D721Med (cell line): ENCODE measurements around the gene PTGIS.

ENCODE experiments used
- DNase-seq: peaks from one replicate; pipeline ENCODE4 v3.0.0; 2011; ENCODE audit warnings: low spot score; ENCODE audit not compliant: insufficient read length
- FAIRE-seq: peaks from 2 replicates; lab custom pipeline; 2011; peaks lifted over from hg19 to GRCh38; lab: Jason Lieb, UNC
- TF ChIP-seq, protein P1 (sequence below): IDR thresholded peaks from 2 replicates; pipeline ENCODE4 v1.5.1; 2012; ENCODE audit warnings: mild to moderate bottlenecking, control low read depth; ENCODE audit not compliant: insufficient read depth; ENCODE audit errors: missing control alignments

Gene PTGIS

DNA sequence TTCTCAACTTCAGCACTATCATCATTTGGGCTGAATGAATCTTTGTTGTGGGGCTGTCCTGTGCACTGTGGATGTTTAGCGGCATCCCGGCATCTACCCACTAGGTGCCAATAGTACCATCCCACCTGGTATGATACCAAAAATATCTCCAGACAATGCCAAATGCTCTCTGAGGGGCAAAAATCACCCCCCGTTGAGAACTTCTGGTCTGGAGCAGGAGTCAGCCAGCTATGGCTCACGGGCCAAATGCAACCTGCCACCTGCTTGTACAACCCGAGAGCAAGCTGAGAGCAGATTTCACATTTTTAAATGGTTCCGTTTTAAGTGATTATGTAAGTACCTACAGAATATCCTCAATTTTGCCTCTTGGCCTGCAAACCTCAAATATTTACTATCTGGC is 112.2 kb downstream of the PTGIS start:
- DNase-seq (no peak), FAIRE-seq (no peak)
- TF ChIP-seq, protein P1, sequence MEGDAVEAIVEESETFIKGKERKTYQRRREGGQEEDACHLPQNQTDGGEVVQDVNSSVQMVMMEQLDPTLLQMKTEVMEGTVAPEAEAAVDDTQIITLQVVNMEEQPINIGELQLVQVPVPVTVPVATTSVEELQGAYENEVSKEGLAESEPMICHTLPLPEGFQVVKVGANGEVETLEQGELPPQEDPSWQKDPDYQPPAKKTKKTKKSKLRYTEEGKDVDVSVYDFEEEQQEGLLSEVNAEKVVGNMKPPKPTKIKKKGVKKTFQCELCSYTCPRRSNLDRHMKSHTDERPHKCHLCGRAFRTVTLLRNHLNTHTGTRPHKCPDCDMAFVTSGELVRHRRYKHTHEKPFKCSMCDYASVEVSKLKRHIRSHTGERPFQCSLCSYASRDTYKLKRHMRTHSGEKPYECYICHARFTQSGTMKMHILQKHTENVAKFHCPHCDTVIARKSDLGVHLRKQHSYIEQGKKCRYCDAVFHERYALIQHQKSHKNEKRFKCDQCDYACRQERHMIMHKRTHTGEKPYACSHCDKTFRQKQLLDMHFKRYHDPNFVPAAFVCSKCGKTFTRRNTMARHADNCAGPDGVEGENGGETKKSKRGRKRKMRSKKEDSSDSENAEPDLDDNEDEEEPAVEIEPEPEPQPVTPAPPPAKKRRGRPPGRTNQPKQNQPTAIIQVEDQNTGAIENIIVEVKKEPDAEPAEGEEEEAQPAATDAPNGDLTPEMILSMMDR, result no peak
